PC-3 (cell line): ENCODE data around the gene PWWP2B. TPM values are rescaled to one million over a fixed set of nuclear protein-coding genes. Genes with fewer than 3 reads are reported as not detected.

ENCODE experiments used
- ATAC-seq: fragments of 200-7000 bp; cut with Tn5 transposase; 2 replicates; pipeline ENCODE4 v1.9.1; 2020; ENCODE audit warnings: mild to moderate bottlenecking, moderate library complexity
- BruUV-seq: library from RNA; stranded (reverse); fragments of 400-500 nt; replicated peaks from 2 replicates; lab custom pipeline; 2021; lab: Mats Ljungman, UMichigan
- CTCF ChIA-PET: fragments of 300-600 bp; sonication (Branson Sonifier 250); formaldehyde crosslinking; loops from one replicate; lab custom pipeline; 2022; ENCODE audit warnings: antibody characterized with exemption; lab: Charles Lee
- POLR2A ChIA-PET: fragments of 300-600 bp; sonication (Branson Sonifier 250); formaldehyde crosslinking; loops from one replicate; lab custom pipeline; 2022; ENCODE audit warnings: antibody characterized with exemption; ENCODE audit not compliant: unreplicated experiment; lab: Charles Lee
- DNase-seq: peaks from one replicate; pipeline ENCODE4 v3.0.0-alpha.2; 2015
- H2AFZ ChIP-seq: fragments of 300-600 bp; sonication (generic); 2 replicates; pipeline ENCODE4 v1.6.0; 2016; ENCODE audit warnings: antibody characterized with exemption, low read length
- H3F3A ChIP-seq: fragments of 300-600 bp; sonication (generic); one replicate; pipeline ENCODE4 v1.6.0; 2017; ENCODE audit warnings: antibody characterized with exemption, low read length, control low read depth, mild to moderate bottlenecking; ENCODE audit not compliant: unreplicated experiment
- H3K27ac ChIP-seq: fragments of 300-600 bp; sonication (generic); 2 replicates; pipeline ENCODE4 v1.5.1; 2016; ENCODE audit warnings: mild to moderate bottlenecking, low read length
- H3K27me3 ChIP-seq: fragments of 300-600 bp; sonication (generic); 2 replicates; pipeline ENCODE4 v1.6.1; 2016; ENCODE audit warnings: low read length, mixed read lengths
- H3K36me3 ChIP-seq: fragments of 300-600 bp; sonication (generic); 2 replicates; pipeline ENCODE4 v1.6.1; 2016; ENCODE audit warnings: low read depth, mixed run types, low read length, mixed read lengths
- H3K4me1 ChIP-seq: fragments of 300-600 bp; sonication (generic); 2 replicates; pipeline ENCODE4 v1.5.1; 2016; ENCODE audit warnings: low read length; ENCODE audit not compliant: insufficient read depth
- H3K4me2 ChIP-seq: fragments of 300-600 bp; sonication (generic); 2 replicates; pipeline ENCODE4 v1.6.0; 2016; ENCODE audit warnings: low read length
- H3K4me3 ChIP-seq: fragments of 300-600 bp; sonication (generic); 2 replicates; pipeline ENCODE4 v1.5.1; 2016; ENCODE audit warnings: mild to moderate bottlenecking, low read length, mixed read lengths
- H3K79me2 ChIP-seq: fragments of 300-600 bp; sonication (generic); 2 replicates; pipeline ENCODE4 v1.6.1; 2017; ENCODE audit warnings: low read length, mixed read lengths
- H3K9ac ChIP-seq: fragments of 300-600 bp; sonication (generic); 2 replicates; pipeline ENCODE4 v1.6.0; 2016; ENCODE audit warnings: mild to moderate bottlenecking, low read length
- H3K9me2 ChIP-seq: fragments of 300-600 bp; sonication (generic); replicated peaks from 2 replicates; pipeline ENCODE4 v1.6.1; 2016; ENCODE audit warnings: mixed run types, low read length, mixed read lengths
- H3K9me3 ChIP-seq: fragments of 300-600 bp; sonication (generic); 2 replicates; pipeline ENCODE4 v1.6.1; 2016; ENCODE audit warnings: low read length, mixed read lengths
- H4K20me1 ChIP-seq: fragments of 300-600 bp; sonication (generic); 2 replicates; pipeline ENCODE4 v1.6.1; 2016; ENCODE audit warnings: low read length, mixed read lengths
- EZH2 ChIP-seq: fragments of 300-600 bp; sonication (generic); IDR thresholded peaks from one replicate; pipeline ENCODE4 v1.6.1; 2017; ENCODE audit warnings: antibody characterized with exemption, mild to moderate bottlenecking, low read length; ENCODE audit not compliant: unreplicated experiment
- EZH2phosphoT487 ChIP-seq: fragments of 300-600 bp; sonication (generic); IDR thresholded peaks from 2 replicates; pipeline ENCODE4 v1.6.1; 2018; ENCODE audit warnings: mild to moderate bottlenecking, antibody characterized with exemption, low read length, borderline replicate concordance
- intact Hi-C: fragments of 100-400 bp; cut with micrococcal nuclease; formaldehyde crosslinking; loops from 2 replicates; pipeline ENCODE4 v1.9.0; 2023
- total RNA-seq: library from RNA; depleted of rRNA; stranded (reverse); fragments of >200 nt; gene quantifications from 2 replicates; pipeline ENCODE4 v1.2.3, GENCODE V29; 2014
- TF ChIP-seq, protein P1 (sequence below): fragments of 300-600 bp; sonication (generic); conservative IDR thresholded peaks from 2 replicates; pipeline ENCODE4 v1.5.1; 2017; ENCODE audit warnings: antibody characterized with exemption, low read depth, mild to moderate bottlenecking, low read length

PWWP2B gene
- total RNA-seq, 1 experiment from 2014 or later = 24.5 TPM

DNA sequence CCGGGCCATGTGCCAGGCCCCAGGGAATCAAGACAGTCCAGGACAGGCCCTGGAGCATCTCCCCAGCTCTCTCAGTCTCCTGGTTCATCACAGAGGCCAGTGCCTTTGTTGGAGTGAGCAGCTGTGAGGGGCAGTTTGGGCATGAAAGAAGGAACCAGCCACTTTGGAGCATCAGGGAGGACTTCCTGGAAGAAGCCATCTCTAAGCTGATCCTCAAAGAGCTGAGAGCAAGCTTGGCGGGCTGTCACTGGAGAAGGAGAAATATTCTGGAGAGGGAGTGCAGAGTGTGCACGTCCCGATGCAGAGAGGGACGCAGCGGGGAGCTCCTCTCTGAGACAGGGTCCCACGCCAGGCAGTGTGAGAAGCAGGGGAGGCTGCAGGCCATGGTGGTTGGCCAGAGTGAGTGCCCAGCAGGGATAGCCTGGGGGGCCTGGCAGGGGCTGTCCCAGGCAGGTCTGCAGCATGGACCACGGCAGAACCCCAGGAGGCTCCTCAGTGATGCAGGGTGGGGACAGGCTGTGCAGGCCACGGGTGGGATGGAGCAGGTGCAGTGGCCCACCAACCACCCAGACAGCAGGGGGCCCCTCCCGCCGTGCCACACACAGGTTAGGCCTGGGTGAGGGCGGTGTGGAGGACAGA lies 34.7 kb downstream of the PWWP2B start:
- H3K9me3 ChIP-seq = no peaks in the 10 kb centered on the region
- no peaks in the 10 kb centered on the region for H3K27me3 ChIP-seq
- no peak overlapping the region for H3K9ac ChIP-seq
- no peak overlapping the region for H2AFZ ChIP-seq
- no peak overlapping the region for H3K4me3 ChIP-seq
- H3K36me3 ChIP-seq = peaks cover 7% of the 10 kb centered on the region; the same call in 1 of the 2 replicates
- TF ChIP-seq EZH2phosphoT487 = no peak
- TF ChIP-seq, protein P1, sequence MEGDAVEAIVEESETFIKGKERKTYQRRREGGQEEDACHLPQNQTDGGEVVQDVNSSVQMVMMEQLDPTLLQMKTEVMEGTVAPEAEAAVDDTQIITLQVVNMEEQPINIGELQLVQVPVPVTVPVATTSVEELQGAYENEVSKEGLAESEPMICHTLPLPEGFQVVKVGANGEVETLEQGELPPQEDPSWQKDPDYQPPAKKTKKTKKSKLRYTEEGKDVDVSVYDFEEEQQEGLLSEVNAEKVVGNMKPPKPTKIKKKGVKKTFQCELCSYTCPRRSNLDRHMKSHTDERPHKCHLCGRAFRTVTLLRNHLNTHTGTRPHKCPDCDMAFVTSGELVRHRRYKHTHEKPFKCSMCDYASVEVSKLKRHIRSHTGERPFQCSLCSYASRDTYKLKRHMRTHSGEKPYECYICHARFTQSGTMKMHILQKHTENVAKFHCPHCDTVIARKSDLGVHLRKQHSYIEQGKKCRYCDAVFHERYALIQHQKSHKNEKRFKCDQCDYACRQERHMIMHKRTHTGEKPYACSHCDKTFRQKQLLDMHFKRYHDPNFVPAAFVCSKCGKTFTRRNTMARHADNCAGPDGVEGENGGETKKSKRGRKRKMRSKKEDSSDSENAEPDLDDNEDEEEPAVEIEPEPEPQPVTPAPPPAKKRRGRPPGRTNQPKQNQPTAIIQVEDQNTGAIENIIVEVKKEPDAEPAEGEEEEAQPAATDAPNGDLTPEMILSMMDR = no peak
- TF ChIP-seq EZH2 = no peak
- H3K9me2 ChIP-seq = no peaks in the 10 kb centered on the region
- ChIA-PET CTCF (no interaction called here), POLR2A (no interaction called here)
- ATAC-seq (no peak), DNase-seq (no peak)
- no peaks in the 10 kb centered on the region for H3K79me2 ChIP-seq
- H3F3A ChIP-seq = no peaks in the 10 kb centered on the region
- H3K4me1 ChIP-seq = no peaks in the 10 kb centered on the region
- H4K20me1 ChIP-seq = no peaks in the 10 kb centered on the region
- no peak overlapping the region for H3K27ac ChIP-seq
- BruUV-seq = no TSS peak
- H3K4me2 ChIP-seq = no peak overlapping the region
- intact Hi-C loops = no loop called here

DNA sequence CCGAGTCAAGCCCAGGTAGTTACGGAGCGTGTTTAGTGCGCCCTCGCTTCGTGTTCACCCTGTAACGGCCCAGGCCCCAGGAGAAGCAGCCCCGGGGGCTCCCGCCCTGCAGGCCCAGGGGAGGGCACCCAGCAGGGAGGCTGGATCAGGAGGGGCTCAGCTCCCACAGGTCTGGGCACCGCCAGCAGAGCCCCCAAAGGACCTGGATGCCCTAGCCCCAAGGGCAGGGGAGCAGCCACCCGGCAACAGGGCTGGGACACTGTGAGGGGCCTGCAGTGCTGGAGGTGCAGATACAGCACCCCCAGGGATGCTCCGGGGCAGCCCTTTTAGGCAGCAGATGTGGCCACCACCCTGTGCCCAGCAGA lies 35.2 kb downstream of the PWWP2B start:
- H3K9me3 ChIP-seq = no peaks in the 10 kb centered on the region
- no peak for ATAC-seq
- H3K9ac ChIP-seq = no peak overlapping the region
- TF ChIP-seq EZH2 (no peak), EZH2phosphoT487 (no peak)
- TF ChIP-seq, protein P1 = no peak
- H3K4me1 ChIP-seq = no peaks in the 10 kb centered on the region
- H3K79me2 ChIP-seq = no peaks in the 10 kb centered on the region
- DNase-seq = no peak
- no peaks in the 10 kb centered on the region for H3K27me3 ChIP-seq
- ChIA-PET POLR2A (no interaction called here), CTCF (no interaction called here)
- no TSS peak for BruUV-seq
- no peaks in the 10 kb centered on the region for H3F3A ChIP-seq
- no peak overlapping the region for H3K27ac ChIP-seq
- intact Hi-C loops = no loop called here
- H3K36me3 ChIP-seq = peaks cover 5% of the 10 kb centered on the region; the same call in 1 of the 2 replicates
- H4K20me1 ChIP-seq = no peaks in the 10 kb centered on the region
- no peak overlapping the region for H2AFZ ChIP-seq
- H3K4me2 ChIP-seq = no peak overlapping the region
- H3K4me3 ChIP-seq = no peak overlapping the region
- H3K9me2 ChIP-seq = no peaks in the 10 kb centered on the region

DNA sequence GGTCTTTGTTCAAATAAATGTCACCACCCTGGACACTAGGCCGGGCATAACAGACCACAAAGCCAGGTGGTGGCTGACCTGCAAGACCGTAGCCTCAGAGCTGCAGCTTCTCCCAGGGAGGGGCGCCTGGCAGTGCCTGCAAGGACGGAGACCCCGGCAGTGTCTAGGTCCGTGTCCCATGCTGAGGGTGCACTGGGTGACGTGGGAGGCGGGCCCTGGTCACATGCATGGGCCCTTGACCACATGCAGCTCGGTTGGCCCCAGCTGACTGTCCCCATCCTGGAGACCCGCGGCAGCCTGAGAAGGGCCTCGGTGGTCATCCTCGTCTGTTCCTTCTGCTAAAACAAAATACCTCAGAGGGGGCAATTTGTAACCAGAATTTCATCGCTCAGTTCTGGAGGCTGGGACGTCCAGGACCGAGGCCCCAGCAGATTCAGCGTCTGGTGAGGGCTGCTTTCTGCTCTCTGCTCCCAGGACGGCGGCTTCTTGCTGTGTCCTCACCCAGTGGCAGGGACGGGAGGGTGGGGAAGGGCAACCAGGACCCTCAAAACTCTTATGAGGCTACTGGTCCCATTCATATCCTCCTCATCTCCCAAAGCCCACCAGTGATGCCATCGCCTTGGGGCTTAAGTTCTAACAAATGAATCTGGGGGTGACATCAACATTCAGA lies 36.8 kb downstream of the PWWP2B start:
- H3K9ac ChIP-seq = no peak overlapping the region
- POLR2A ChIA-PET = no interaction called here
- intact Hi-C loops = no loop called here

More for the DNA sequence above, 36.8 kb downstream of the PWWP2B start:
- CTCF ChIA-PET = no interaction called here
- Histone ChIP-seq H3K4me2 (no peak overlapping the region), H3K36me3 (no peaks in the 10 kb centered on the region), H3K79me2 (no peaks in the 10 kb centered on the region), H3K4me1 (no peaks in the 10 kb centered on the region), H3K4me3 (no peak overlapping the region), H3K27ac (no peak overlapping the region), H3K9me2 (no peaks in the 10 kb centered on the region), H2AFZ (peak overlapping the region; percentile 84), H3K9me3 (no peaks in the 10 kb centered on the region), H3K27me3 (no peaks in the 10 kb centered on the region), H4K20me1 (no peaks in the 10 kb centered on the region), H3F3A (no peaks in the 10 kb centered on the region)
- DNase-seq (no peak), ATAC-seq (no peak)
- TF ChIP-seq EZH2 = no peak
- TF ChIP-seq, protein P1 = no peak
- no peak for TF ChIP-seq EZH2phosphoT487
- TSS peak; percentile 75 for BruUV-seq
